ENCODE data around the gene SLC6A19. TPM values are rescaled to one million over a fixed set of nuclear protein-coding genes. Genes with fewer than 3 reads are reported as not detected.

Gene SLC6A19
- polyA plus RNA-seq, 1 of the 3 experiments (the other 2 are of a cell fraction) = not detected

DNA sequence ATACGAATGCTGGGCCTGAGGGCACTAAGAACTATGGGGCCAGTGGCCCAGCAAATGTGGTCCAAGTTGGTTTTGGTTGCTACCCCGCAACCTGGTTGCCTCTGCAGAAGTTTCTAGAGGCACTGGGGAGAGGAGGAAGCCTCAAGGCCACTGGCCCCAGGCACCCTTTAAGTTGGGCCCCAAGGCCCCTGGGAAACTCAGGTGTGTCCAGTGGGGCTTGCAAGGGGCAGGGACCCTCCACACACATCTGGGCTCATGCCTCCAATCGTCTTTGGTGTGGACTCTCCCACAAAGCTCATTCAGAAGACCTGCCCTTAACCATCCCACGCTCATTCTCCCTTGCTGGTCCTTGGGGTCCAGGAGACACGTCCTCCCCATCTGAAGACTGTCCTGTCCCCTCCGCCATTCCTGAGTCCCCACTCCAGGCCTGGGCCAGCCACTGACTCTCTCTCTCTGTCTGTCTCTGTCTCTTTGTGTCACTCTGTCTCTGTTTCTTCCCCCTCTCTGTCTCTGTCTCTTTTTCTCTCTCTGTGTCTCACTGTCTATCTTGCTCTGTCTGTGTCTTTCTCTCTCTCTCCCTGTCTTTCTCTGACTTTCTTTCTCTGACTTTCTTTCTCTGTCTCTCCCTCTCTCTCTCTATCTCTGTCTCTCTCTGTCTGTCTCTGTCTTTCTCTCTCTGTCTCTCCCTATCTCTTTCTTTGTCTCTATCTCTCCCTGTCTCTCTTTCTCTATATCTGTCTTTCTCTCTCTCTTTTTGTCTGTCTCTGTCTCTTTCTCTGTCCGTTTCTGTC, 3.3 kb upstream of the SLC6A19 start:
- Histone ChIP-seq H3K36me3 (replicated peaks in 1 of 2; ENCODE audit: control insufficient read depth in 1 of 2, insufficient read depth in 2 of 2, low read length in 1 of 2) (no peaks in the 10 kb centered on the region), H3K4me1 (ENCODE audit: control insufficient read depth in 1 of 2, insufficient read depth in 2 of 2, low read depth in 1 of 2, low read length in 1 of 2) (no peaks in the 10 kb centered on the region), H3K79me2 (ENCODE audit: insufficient read depth) (no peaks in the 10 kb centered on the region), H3K9ac (no peak overlapping the region), H4K20me1 (ENCODE audit: insufficient read depth) (no peaks in the 10 kb centered on the region), H3K4me2 (no peak overlapping the region), H3K9me3 (no peaks in the 10 kb centered on the region), H3K27ac (ENCODE audit: low read depth in 2 of 2, low read length in 1 of 2) (no peak overlapping the region), H3K9me2 (no peaks in the 10 kb centered on the region), H3F3A (replicated peaks; ENCODE audit: insufficient read depth) (no peaks in the 10 kb centered on the region), H3K27me3 (ENCODE audit: insufficient read depth) (peaks cover 65% of the 10 kb centered on the region), H2AFZ (ENCODE audit: low read depth) (no peak overlapping the region), H3K4me3 (ENCODE audit: low read depth in 2 of 2, low read length in 1 of 2) (no peak overlapping the region)
- CTCF ChIA-PET = no interaction called here
- TF ChIP-seq FOSL2 (IDR thresholded peaks at IDR 0.05; ENCODE audit: borderline replicate concordance, low read depth) (no peak), POLR2AphosphoS5 (IDR thresholded peaks at IDR 0.05; ENCODE audit: low read depth, low read length) (no peak), RCOR1 (IDR thresholded peaks at IDR 0.05; ENCODE audit: low read length) (no peak)
- TF ChIP-seq, protein P1, sequence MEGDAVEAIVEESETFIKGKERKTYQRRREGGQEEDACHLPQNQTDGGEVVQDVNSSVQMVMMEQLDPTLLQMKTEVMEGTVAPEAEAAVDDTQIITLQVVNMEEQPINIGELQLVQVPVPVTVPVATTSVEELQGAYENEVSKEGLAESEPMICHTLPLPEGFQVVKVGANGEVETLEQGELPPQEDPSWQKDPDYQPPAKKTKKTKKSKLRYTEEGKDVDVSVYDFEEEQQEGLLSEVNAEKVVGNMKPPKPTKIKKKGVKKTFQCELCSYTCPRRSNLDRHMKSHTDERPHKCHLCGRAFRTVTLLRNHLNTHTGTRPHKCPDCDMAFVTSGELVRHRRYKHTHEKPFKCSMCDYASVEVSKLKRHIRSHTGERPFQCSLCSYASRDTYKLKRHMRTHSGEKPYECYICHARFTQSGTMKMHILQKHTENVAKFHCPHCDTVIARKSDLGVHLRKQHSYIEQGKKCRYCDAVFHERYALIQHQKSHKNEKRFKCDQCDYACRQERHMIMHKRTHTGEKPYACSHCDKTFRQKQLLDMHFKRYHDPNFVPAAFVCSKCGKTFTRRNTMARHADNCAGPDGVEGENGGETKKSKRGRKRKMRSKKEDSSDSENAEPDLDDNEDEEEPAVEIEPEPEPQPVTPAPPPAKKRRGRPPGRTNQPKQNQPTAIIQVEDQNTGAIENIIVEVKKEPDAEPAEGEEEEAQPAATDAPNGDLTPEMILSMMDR (IDR thresholded peaks at IDR 0.05) = no peak
- POLR2A ChIA-PET = no interaction called here
- 38% methylated on average over 6 of the region's 7 CpGs for WGBS (ENCODE audit: low lambda C conversion rate)
- no peak for DNase-seq

DNA sequence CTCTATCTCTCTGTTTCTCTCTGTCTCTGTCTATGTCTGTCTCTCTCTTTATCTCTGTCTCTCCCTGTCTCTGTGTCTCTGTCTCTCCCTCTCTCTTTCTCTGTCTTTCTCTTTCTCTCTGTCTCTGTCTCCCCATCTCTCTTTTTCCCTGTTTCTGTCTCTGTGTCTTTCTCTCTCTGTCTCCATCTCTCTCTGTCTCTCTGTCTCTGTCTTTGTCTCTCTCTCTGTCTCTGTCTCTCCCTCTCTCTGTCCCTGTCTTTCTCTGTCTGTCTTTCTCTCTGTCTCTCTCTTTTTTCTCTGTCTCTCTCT, 2.1 kb upstream of the SLC6A19 start:
- Histone ChIP-seq H3K4me3 (ENCODE audit: low read depth in 2 of 2, low read length in 1 of 2) (no peak overlapping the region), H3K27me3 (ENCODE audit: insufficient read depth) (peaks cover 60% of the 10 kb centered on the region), H3K9me3 (no peaks in the 10 kb centered on the region), H3K36me3 (replicated peaks in 1 of 2; ENCODE audit: control insufficient read depth in 1 of 2, insufficient read depth in 2 of 2, low read length in 1 of 2) (no peaks in the 10 kb centered on the region), H3K4me2 (no peak overlapping the region), H3K9ac (no peak overlapping the region), H4K20me1 (ENCODE audit: insufficient read depth) (no peaks in the 10 kb centered on the region), H3K9me2 (no peaks in the 10 kb centered on the region), H2AFZ (ENCODE audit: low read depth) (no peak overlapping the region), H3K4me1 (ENCODE audit: control insufficient read depth in 1 of 2, insufficient read depth in 2 of 2, low read depth in 1 of 2, low read length in 1 of 2) (no peaks in the 10 kb centered on the region), H3K79me2 (ENCODE audit: insufficient read depth) (no peaks in the 10 kb centered on the region), H3F3A (replicated peaks; ENCODE audit: insufficient read depth) (no peaks in the 10 kb centered on the region), H3K27ac (ENCODE audit: low read depth in 2 of 2, low read length in 1 of 2) (no peak overlapping the region)
- DNase-seq = no peak
- POLR2A ChIA-PET = no interaction called here
- TF ChIP-seq MEF2A (IDR thresholded peaks at IDR 0.05; ENCODE audit: borderline replicate concordance, low read depth) (no peak), JUND (IDR thresholded peaks at IDR 0.05) (no peak), NRF1 (IDR thresholded peaks at IDR 0.05; ENCODE audit: low read depth, low read length) (no peak), FOXM1 (IDR thresholded peaks at IDR 0.05; ENCODE audit: low read depth) (no peak), MAX (IDR thresholded peaks at IDR 0.05; ENCODE audit: low read depth) (no peak), GATA2 (CRISPR knock-in tag; IDR thresholded peaks at IDR 0.05) (no peak), CHD2 (IDR thresholded peaks at IDR 0.05; ENCODE audit: low read length, partially characterized antibody) (no peak), SIN3A (IDR thresholded peaks at IDR 0.05; ENCODE audit: borderline replicate concordance, low read depth, low read length) (no peak), IRF3 (IDR thresholded peaks at IDR 0.05; ENCODE audit: low read depth, low read length) (no peak), TAF1 (IDR thresholded peaks at IDR 0.05; ENCODE audit: borderline replicate concordance, low read depth, low read length) (no peak), ELF1 (IDR thresholded peaks at IDR 0.05) (no peak), YY1 (IDR thresholded peaks at IDR 0.05; ENCODE audit: low read depth) (no peak), POLR2AphosphoS5 (IDR thresholded peaks at IDR 0.05; ENCODE audit: low read depth, low read length) (no peak)
- TF ChIP-seq, protein P2, sequence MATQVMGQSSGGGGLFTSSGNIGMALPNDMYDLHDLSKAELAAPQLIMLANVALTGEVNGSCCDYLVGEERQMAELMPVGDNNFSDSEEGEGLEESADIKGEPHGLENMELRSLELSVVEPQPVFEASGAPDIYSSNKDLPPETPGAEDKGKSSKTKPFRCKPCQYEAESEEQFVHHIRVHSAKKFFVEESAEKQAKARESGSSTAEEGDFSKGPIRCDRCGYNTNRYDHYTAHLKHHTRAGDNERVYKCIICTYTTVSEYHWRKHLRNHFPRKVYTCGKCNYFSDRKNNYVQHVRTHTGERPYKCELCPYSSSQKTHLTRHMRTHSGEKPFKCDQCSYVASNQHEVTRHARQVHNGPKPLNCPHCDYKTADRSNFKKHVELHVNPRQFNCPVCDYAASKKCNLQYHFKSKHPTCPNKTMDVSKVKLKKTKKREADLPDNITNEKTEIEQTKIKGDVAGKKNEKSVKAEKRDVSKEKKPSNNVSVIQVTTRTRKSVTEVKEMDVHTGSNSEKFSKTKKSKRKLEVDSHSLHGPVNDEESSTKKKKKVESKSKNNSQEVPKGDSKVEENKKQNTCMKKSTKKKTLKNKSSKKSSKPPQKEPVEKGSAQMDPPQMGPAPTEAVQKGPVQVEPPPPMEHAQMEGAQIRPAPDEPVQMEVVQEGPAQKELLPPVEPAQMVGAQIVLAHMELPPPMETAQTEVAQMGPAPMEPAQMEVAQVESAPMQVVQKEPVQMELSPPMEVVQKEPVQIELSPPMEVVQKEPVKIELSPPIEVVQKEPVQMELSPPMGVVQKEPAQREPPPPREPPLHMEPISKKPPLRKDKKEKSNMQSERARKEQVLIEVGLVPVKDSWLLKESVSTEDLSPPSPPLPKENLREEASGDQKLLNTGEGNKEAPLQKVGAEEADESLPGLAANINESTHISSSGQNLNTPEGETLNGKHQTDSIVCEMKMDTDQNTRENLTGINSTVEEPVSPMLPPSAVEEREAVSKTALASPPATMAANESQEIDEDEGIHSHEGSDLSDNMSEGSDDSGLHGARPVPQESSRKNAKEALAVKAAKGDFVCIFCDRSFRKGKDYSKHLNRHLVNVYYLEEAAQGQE (IDR thresholded peaks at IDR 0.05; ENCODE audit: low read depth, low read length) = no peak
- TF ChIP-seq, protein P1 (IDR thresholded peaks at IDR 0.05) = no peak
- CTCF ChIA-PET = no interaction called here

Data from SK-N-SH (cell line).